Thyroid gland (tissue), 4 donors: ENCODE results near the gene SST.

ENCODE experiments used
- CTCF ChIP-seq, 6 experiments: fragments of 200-600 bp in 3 of 6; fragments of 450-650 bp in 3 of 6; sonication (generic) in 3 of 6; IDR thresholded peaks; one replicate each; pipeline ENCODE4 v1.5.1; 2016 to 2019; ENCODE audit warnings: antibody characterized with exemption in 6 of 6, mild to moderate bottlenecking in 2 of 6, inconsistent platforms in 1 of 6, moderate library complexity in 1 of 6
- POLR2A ChIP-seq, 2 donors: fragments of 450-650 bp; IDR thresholded peaks; one replicate each; pipeline ENCODE4 v1.6.1; 2017; ENCODE audit warnings: antibody characterized with exemption in 2 of 2, mild to moderate bottlenecking in 2 of 2, moderate library complexity in 1 of 2

GRCh38 chr3:187642861-187643260, 27.3 kb downstream of the SST start:
- TF ChIP-seq POLR2A (IDR thresholded peaks at IDR 0.05) (no peak), CTCF (IDR thresholded peaks at IDR 0.05) (no peak)
